ENCODE measurements around the gene HPCA. TPM values are rescaled to one million over a fixed set of nuclear protein-coding genes. Genes with fewer than 3 reads are reported as not detected.

Gene HPCA
- not detected for total RNA-seq

GRCh38 chr1:32886004-32886827 is at the start of gene HPCA:
TSS of gene HPCA (plus strand) at chr1:32886491. CDS start at chr1:32888899, 2,408 bp downstream.
- CTCF ChIA-PET, result interaction anchor here (0.6 to 1.9 kb wide), 4 partner anchors 8 to 1289 kb away, joined by 3 to 6 read pairs (median 4); no protein-coding TSS in a partner anchor
- POLR2A ChIA-PET, result interaction anchor here (0.7 kb wide), 1 partner anchor 365 kb away, joined by 3 read pairs; no protein-coding TSS in a partner anchor

GRCh38 chr1:32848354-32849063 is 37.8 kb upstream of the HPCA start:
- CTCF ChIA-PET, result interaction anchor here (0.7 kb wide), 1 partner anchor 23 kb away, joined by 3 read pairs; no protein-coding TSS in a partner anchor
- POLR2A ChIA-PET, result no interaction called here

- ChIA-PET CTCF (no interaction called here), POLR2A (no interaction called here)
These were observed 30.3 kb upstream of the HPCA start for GRCh38 chr1:32855861-32856617.

- CTCF ChIA-PET, result no interaction called here
- POLR2A ChIA-PET, result no interaction called here
These were observed 28.2 kb upstream of the HPCA start for GRCh38 chr1:32858136-32858535.

GRCh38 chr1:32858791-32859190 is 27.5 kb upstream of the HPCA start:
- ChIA-PET CTCF (interaction anchor here (1.1 kb wide), 1 partner anchor 14 kb away, joined by 3 read pairs; no protein-coding TSS in a partner anchor), POLR2A (no interaction called here)

GRCh38 chr1:32859915-32860314 is 26.4 kb upstream of the HPCA start:
- ChIA-PET CTCF (interaction anchor here (1.3 to 1.9 kb wide), 2 partner anchors 12 to 148 kb away, joined by 3 to 7 read pairs; no protein-coding TSS in a partner anchor), POLR2A (no interaction called here)

GRCh38 chr1:32860566-32860965 is 25.7 kb upstream of the HPCA start:
- POLR2A ChIA-PET, result no interaction called here
- CTCF ChIA-PET, result interaction anchor here (1.3 to 1.9 kb wide), 2 partner anchors 11 to 148 kb away, joined by 3 to 7 read pairs; no protein-coding TSS in a partner anchor

- POLR2A ChIA-PET, result interaction anchor here (0.5 kb wide), 1 partner anchor 717 kb away, joined by 4 read pairs; no protein-coding TSS in a partner anchor
- CTCF ChIA-PET, result interaction anchor here (0.6 to 2.3 kb wide), 3 partner anchors 10 to 150 kb away, joined by 3 to 7 read pairs (median 5); no protein-coding TSS in a partner anchor
These were observed 24.2 kb upstream of the HPCA start for GRCh38 chr1:32861904-32862695.

- ChIA-PET POLR2A (no interaction called here), CTCF (interaction anchor here (0.6 to 2.3 kb wide), 2 partner anchors 10 to 381 kb away, joined by 3 to 5 read pairs; no protein-coding TSS in a partner anchor)
These were observed 22.9 kb upstream of the HPCA start for GRCh38 chr1:32863218-32863880.

- ChIA-PET POLR2A (no interaction called here), CTCF (no interaction called here)
These were observed 22.4 kb upstream of the HPCA start for GRCh38 chr1:32863881-32864245.

GRCh38 chr1:32864375-32865019 is 21.8 kb upstream of the HPCA start:
- ChIA-PET POLR2A (no interaction called here), CTCF (no interaction called here)

GRCh38 chr1:32865639-32866405 is 20.5 kb upstream of the HPCA start:
- CTCF ChIA-PET, result no interaction called here
- POLR2A ChIA-PET, result interaction anchor here (0.5 kb wide), 1 partner anchor 336 kb away, joined by 3 read pairs; no protein-coding TSS in a partner anchor

- POLR2A ChIA-PET, result no interaction called here
- CTCF ChIA-PET, result interaction anchor here (1.1 kb wide), 1 partner anchor 154 kb away, joined by 4 read pairs; no protein-coding TSS in a partner anchor
These were observed 19.1 kb upstream of the HPCA start for GRCh38 chr1:32867151-32867550.

GRCh38 chr1:32867671-32868070 is 18.6 kb upstream of the HPCA start:
- CTCF ChIA-PET, result no interaction called here
- POLR2A ChIA-PET, result no interaction called here

GRCh38 chr1:32868085-32868484 is 18.2 kb upstream of the HPCA start:
- ChIA-PET CTCF (no interaction called here), POLR2A (no interaction called here)

- ChIA-PET POLR2A (no interaction called here), CTCF (no interaction called here)
These were observed 17.4 kb upstream of the HPCA start for GRCh38 chr1:32868806-32869455.

Data from activated CD8-positive, alpha-beta memory T cell treated with anti-CD3 and anti-CD28 coated beads for 36 hours (primary cell).